Measurements from ENCODE around the gene SCGN.

DNA sequence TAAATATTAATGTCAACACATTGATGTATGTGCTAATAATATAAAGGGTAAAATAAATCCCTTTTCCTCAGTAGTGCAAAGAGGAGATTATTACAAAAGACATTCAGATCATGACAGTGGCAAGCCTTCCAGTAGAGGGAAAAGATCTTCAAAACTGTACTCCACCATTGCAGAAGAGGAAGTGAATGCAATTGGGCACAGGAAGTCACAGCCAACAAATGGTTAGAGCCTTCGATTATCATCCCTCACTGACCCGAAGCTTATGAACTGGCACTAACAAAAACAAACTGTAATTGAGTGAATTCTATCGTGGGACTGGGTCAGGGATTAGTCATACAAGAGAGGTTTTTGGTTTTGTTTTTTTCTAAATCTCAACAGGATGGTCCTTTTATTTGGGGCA is 39.3 kb upstream of the SCGN start:
- TF ChIP-seq, protein P1, sequence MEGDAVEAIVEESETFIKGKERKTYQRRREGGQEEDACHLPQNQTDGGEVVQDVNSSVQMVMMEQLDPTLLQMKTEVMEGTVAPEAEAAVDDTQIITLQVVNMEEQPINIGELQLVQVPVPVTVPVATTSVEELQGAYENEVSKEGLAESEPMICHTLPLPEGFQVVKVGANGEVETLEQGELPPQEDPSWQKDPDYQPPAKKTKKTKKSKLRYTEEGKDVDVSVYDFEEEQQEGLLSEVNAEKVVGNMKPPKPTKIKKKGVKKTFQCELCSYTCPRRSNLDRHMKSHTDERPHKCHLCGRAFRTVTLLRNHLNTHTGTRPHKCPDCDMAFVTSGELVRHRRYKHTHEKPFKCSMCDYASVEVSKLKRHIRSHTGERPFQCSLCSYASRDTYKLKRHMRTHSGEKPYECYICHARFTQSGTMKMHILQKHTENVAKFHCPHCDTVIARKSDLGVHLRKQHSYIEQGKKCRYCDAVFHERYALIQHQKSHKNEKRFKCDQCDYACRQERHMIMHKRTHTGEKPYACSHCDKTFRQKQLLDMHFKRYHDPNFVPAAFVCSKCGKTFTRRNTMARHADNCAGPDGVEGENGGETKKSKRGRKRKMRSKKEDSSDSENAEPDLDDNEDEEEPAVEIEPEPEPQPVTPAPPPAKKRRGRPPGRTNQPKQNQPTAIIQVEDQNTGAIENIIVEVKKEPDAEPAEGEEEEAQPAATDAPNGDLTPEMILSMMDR (IDR thresholded peaks at IDR 0.05; ENCODE audit: borderline replicate concordance, extremely low read depth, low read length, poor library complexity, severe bottlenecking) = no peak
- no peak for TF ChIP-seq EZH2 (IDR thresholded peaks at IDR 0.05; ENCODE audit: borderline replicate concordance, low read depth, low read length, severe bottlenecking)

All from DND-41 (cell line).